HEK293 (cell line): ENCODE measurements around the gene KCNAB2.

Experiments used
- CTCF ChIA-PET: fragments of 350-600 bp; formaldehyde crosslinking; extraction: SDS; loops from one replicate; lab custom pipeline; 2021; ENCODE audit warnings: antibody characterized with exemption; lab: Yijun Ruan, JAX
- POLR2A ChIA-PET: fragments of 300-600 bp; formaldehyde crosslinking; extraction: SDS; loops from one replicate; lab custom pipeline; 2020; ENCODE audit warnings: antibody characterized with exemption, inconsistent platforms; lab: Yijun Ruan, JAX
- H3K27ac ChIP-seq: fragments of 200-500 bp; sonication (Bioruptor generic); 2 replicates; pipeline ENCODE4 v1.5.1; 2014; ENCODE audit warnings: low read depth, low read length, control low read depth, inconsistent platforms; ENCODE audit errors: extremely low read depth
- H3K36me3 ChIP-seq, 2 experiments: fragments of 200-500 bp in 1 of 2; sonication (Bioruptor generic) in 1 of 2; 1 replicate in 1 of 2; 2 replicates in 1 of 2; pipeline ENCODE4 v1.5.1; 2014 to 2017; ENCODE audit warnings: inconsistent platforms in 2 of 2, low read length in 2 of 2; ENCODE audit not compliant: control insufficient read depth in 2 of 2, insufficient read depth in 1 of 2
- H3K4me1 ChIP-seq: fragments of 200-500 bp; sonication (Bioruptor generic); 2 replicates; pipeline ENCODE4 v1.5.1; 2014; ENCODE audit warnings: mild to moderate bottlenecking, low read length, inconsistent platforms; ENCODE audit not compliant: control insufficient read depth, insufficient read depth
- H3K4me3 ChIP-seq: 2 replicates; pipeline ENCODE4 v1.5.1; 2011; ENCODE audit warnings: low read depth, mild to moderate bottlenecking, control low read depth, low read length, moderate library complexity
- H3K9me3 ChIP-seq: fragments of 200-500 bp; sonication (Bioruptor generic); 2 replicates; pipeline ENCODE4 v1.5.1; 2014; ENCODE audit warnings: low read depth, low read length, inconsistent platforms; ENCODE audit not compliant: control insufficient read depth, insufficient read depth
- GFI1B ChIP-seq: fragments of 450-650 bp; formaldehyde crosslinking; IDR thresholded peaks from 2 replicates; pipeline ENCODE4 v1.5.1; 2016; ENCODE audit warnings: missing biosample characterization, missing genetic modification characterization
- HOXD13 ChIP-seq: sonication (generic); formaldehyde crosslinking; IDR thresholded peaks from 2 replicates; pipeline ENCODE4 v1.8.0; 2022; ENCODE audit warnings: missing genetic modification reagents, borderline replicate concordance
- IKZF3 ChIP-seq: fragments of 450-650 bp; IDR thresholded peaks from 2 replicates; pipeline ENCODE4 v1.5.0; 2018; ENCODE audit warnings: missing biosample characterization, mild to moderate bottlenecking, missing genetic modification characterization, moderate library complexity
- RBAK ChIP-seq: fragments of 450-650 bp; formaldehyde crosslinking; IDR thresholded peaks from 2 replicates; pipeline ENCODE4 v1.5.1; 2016; ENCODE audit warnings: missing biosample characterization, missing genetic modification characterization
- REPIN1 ChIP-seq: fragments of 450-650 bp; formaldehyde crosslinking; IDR thresholded peaks from 2 replicates; pipeline ENCODE4 v1.5.1; 2017; ENCODE audit warnings: missing biosample characterization, missing genetic modification characterization, low read depth
- YY1 ChIP-seq: fragments of 450-650 bp; formaldehyde crosslinking; IDR thresholded peaks from 2 replicates; pipeline ENCODE4 v1.5.1; 2018; ENCODE audit warnings: missing biosample characterization, missing genetic modification characterization
- ZBTB1 ChIP-seq: fragments of 450-650 bp; formaldehyde crosslinking; IDR thresholded peaks from 2 replicates; pipeline ENCODE4 v1.5.1; 2016; ENCODE audit warnings: missing biosample characterization, missing genetic modification characterization
- ZBTB10 ChIP-seq: fragments of 450-650 bp; formaldehyde crosslinking; IDR thresholded peaks from 2 replicates; pipeline ENCODE4 v1.5.1; 2016; ENCODE audit warnings: missing biosample characterization, missing genetic modification characterization
- ZBTB17 ChIP-seq: fragments of 450-650 bp; formaldehyde crosslinking; IDR thresholded peaks from 2 replicates; pipeline ENCODE4 v1.5.1; 2016; ENCODE audit warnings: missing biosample characterization, missing genetic modification characterization
- ZBTB49 ChIP-seq: fragments of 450-650 bp; formaldehyde crosslinking; IDR thresholded peaks from 2 replicates; pipeline ENCODE4 v1.5.1; 2016; ENCODE audit warnings: missing biosample characterization, missing genetic modification characterization, low read depth
- ZNF148 ChIP-seq: fragments of 450-650 bp; formaldehyde crosslinking; IDR thresholded peaks from 2 replicates; pipeline ENCODE4 v1.5.0; 2017; ENCODE audit warnings: missing biosample characterization, missing genetic modification characterization, borderline replicate concordance
- ZNF174 ChIP-seq: fragments of 450-650 bp; formaldehyde crosslinking; IDR thresholded peaks from 2 replicates; pipeline ENCODE4 v1.5.0; 2017; ENCODE audit warnings: missing biosample characterization, mild to moderate bottlenecking, missing genetic modification characterization
- ZNF211 ChIP-seq: fragments of 450-650 bp; formaldehyde crosslinking; IDR thresholded peaks from 2 replicates; pipeline ENCODE4 v1.5.1; 2016; ENCODE audit warnings: low read depth, missing biosample characterization, missing genetic modification characterization
- ZNF214 ChIP-seq: fragments of 450-650 bp; formaldehyde crosslinking; IDR thresholded peaks from 2 replicates; pipeline ENCODE4 v1.5.1; 2017; ENCODE audit warnings: missing biosample characterization, mild to moderate bottlenecking, missing genetic modification characterization, borderline replicate concordance
- ZNF292 ChIP-seq: fragments of 450-650 bp; formaldehyde crosslinking; IDR thresholded peaks from 2 replicates; pipeline ENCODE4 v1.5.1; 2016; ENCODE audit warnings: low read depth, missing biosample characterization, missing genetic modification characterization, borderline replicate concordance
- ZNF302 ChIP-seq: fragments of 450-650 bp; formaldehyde crosslinking; IDR thresholded peaks from 2 replicates; pipeline ENCODE4 v1.5.1; 2016; ENCODE audit warnings: missing biosample characterization, missing genetic modification characterization, low read depth
- ZNF350 ChIP-seq: fragments of 450-650 bp; formaldehyde crosslinking; IDR thresholded peaks from 2 replicates; pipeline ENCODE4 v1.5.0; 2017; ENCODE audit warnings: missing biosample characterization, mild to moderate bottlenecking, missing genetic modification characterization
- ZNF354C ChIP-seq: fragments of 450-650 bp; formaldehyde crosslinking; IDR thresholded peaks from 2 replicates; pipeline ENCODE4 v1.5.1; 2016; ENCODE audit warnings: missing biosample characterization, missing genetic modification characterization, low read depth, borderline replicate concordance
- ZNF362 ChIP-seq: fragments of 450-650 bp; formaldehyde crosslinking; IDR thresholded peaks from 2 replicates; pipeline ENCODE4 v1.5.1; 2016; ENCODE audit warnings: missing biosample characterization, missing genetic modification characterization
- ZNF514 ChIP-seq: fragments of 450-650 bp; formaldehyde crosslinking; IDR thresholded peaks from 2 replicates; pipeline ENCODE4 v1.5.1; 2016; ENCODE audit warnings: missing biosample characterization, missing genetic modification characterization
- ZNF560 ChIP-seq: fragments of 450-650 bp; formaldehyde crosslinking; IDR thresholded peaks from 2 replicates; pipeline ENCODE4 v1.5.1; 2017; ENCODE audit warnings: missing biosample characterization, missing genetic modification characterization, borderline replicate concordance
- ZNF626 ChIP-seq: fragments of 450-650 bp; sonication (Bioruptor Pico); formaldehyde crosslinking; IDR thresholded peaks from 2 replicates; pipeline ENCODE4 v1.5.1; 2018; ENCODE audit warnings: missing biosample characterization, missing genetic modification characterization, inconsistent platforms
- ZNF777 ChIP-seq: fragments of 450-650 bp; formaldehyde crosslinking; IDR thresholded peaks from 2 replicates; pipeline ENCODE4 v1.5.1; 2017; ENCODE audit warnings: missing biosample characterization, missing genetic modification characterization, borderline replicate concordance
- ZNF830 ChIP-seq: fragments of 450-650 bp; IDR thresholded peaks from 2 replicates; pipeline ENCODE4 v1.5.0; 2018; ENCODE audit warnings: missing biosample characterization, missing genetic modification characterization, low read depth, mild to moderate bottlenecking, moderate library complexity

KCNAB2 gene

GRCh38 chr1:6126028-6126427 is 80.3 kb downstream of the KCNAB2 start:
- no peak for TF ChIP-seq ZNF514
- TF ChIP-seq ZNF626 (tag by site-specific recombination), result no peak
- no peak for TF ChIP-seq ZBTB49 (tag by site-specific recombination)
- TF ChIP-seq ZNF214 (tag by site-specific recombination), result no peak
- no peak for TF ChIP-seq ZNF777 (tag by site-specific recombination)
- no peak for TF ChIP-seq ZNF830 (tag by site-specific recombination)
- no peak for TF ChIP-seq ZBTB17 (tag by site-specific recombination)
- TF ChIP-seq ZNF292 (tag by site-specific recombination), result no peak
- no peak for TF ChIP-seq ZBTB1 (tag by site-specific recombination)
- Histone ChIP-seq H3K4me1 (no peaks in the 10 kb centered on the region), H3K36me3 (no peaks in the 10 kb centered on the region), H3K27ac (no peak overlapping the region), H3K9me3 (no peaks in the 10 kb centered on the region), H3K4me3 (no peak overlapping the region)
- CTCF ChIA-PET, result interaction anchor here (0.6 kb wide), 1 partner anchor 20 kb away, joined by 4 read pairs; no protein-coding TSS in a partner anchor
- POLR2A ChIA-PET, result no interaction called here

GRCh38 chr1:6126521-6127067 is 80.9 kb downstream of the KCNAB2 start:
- ChIA-PET CTCF (interaction anchor here (0.7 to 1.1 kb wide), 2 partner anchors 18 to 116 kb away, joined by 3 read pairs; no protein-coding TSS in a partner anchor), POLR2A (no interaction called here)
- Histone ChIP-seq H3K4me3 (no peak overlapping the region), H3K27ac (no peak overlapping the region), H3K36me3 (no peaks in the 10 kb centered on the region), H3K9me3 (no peaks in the 10 kb centered on the region), H3K4me1 (no peaks in the 10 kb centered on the region)
- TF ChIP-seq ZNF560 (no peak), ZNF211 (tag by site-specific recombination) (no peak), YY1 (tag by site-specific recombination) (no peak), ZNF174 (no peak), ZNF148 (tag by site-specific recombination) (no peak), REPIN1 (tag by site-specific recombination) (no peak), HOXD13 (CRISPR knock-in tag) (no peak), ZNF302 (tag by site-specific recombination) (no peak), ZNF354C (tag by site-specific recombination) (no peak), RBAK (tag by site-specific recombination) (no peak), ZBTB49 (tag by site-specific recombination) (no peak), GFI1B (tag by site-specific recombination) (no peak), ZNF350 (tag by site-specific recombination) (no peak), IKZF3 (no peak), ZNF362 (tag by site-specific recombination) (no peak), ZBTB10 (no peak)
